ENCODE measurements around the gene MOB3A. TPM values are rescaled to one million over a fixed set of nuclear protein-coding genes. Genes with fewer than 3 reads are reported as not detected.

Gene MOB3A
- total and polyA plus RNA-seq, 2 of the 13 experiments (the other 11 are each of a cell fraction or from before 2014, with no cell fraction given) = 3.5 to 17.8 TPM

DNA sequence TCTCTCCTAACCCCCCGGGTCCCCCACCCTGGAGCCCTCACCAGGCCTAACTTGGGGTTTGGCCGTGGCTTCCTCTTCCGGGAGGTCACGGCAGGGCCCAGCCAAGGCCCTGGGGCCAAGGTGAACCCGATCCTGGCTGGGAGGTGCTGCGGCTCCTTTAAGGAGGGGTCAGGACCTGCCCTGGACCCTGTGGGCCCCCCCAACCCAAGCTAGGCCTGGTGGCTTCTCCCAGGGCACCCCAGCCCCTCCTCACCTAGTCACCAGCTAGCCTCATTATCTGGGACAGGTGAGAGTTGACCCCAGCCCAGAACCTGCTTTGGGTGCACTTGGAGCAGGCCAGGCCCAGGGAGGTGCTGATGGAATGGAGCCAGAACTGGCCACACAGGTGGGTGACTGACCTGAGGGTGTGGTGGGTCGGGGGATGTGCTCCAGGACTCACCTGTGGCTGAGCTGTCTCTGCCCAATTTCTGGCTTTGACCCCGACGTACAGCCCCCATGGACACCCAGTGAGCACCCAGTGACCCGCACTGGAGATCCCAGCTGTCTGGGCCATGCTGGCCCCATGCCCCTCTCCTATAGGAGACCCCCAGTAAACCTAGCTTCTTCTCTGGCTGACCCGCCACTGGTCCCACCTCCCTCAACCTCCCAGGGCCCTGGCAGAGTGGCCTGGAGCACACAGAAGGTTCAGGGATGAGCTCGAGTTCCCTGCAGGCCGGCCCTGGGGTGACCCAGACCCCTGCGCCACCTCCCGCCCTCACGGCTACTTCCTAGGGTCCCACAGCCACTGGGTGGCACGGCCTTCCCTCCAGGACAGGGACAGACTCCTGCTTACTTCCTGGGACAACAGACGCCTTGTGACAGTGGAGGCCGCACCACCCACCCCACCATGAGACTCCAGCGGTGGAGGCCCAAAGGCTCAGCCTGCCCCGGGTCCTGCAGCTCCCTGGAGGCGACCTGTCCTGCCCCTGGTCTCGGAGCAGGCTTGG is 38.3 kb downstream of the MOB3A start (continued):
- TF ChIP-seq PHF21A (CRISPR knock-in tag; IDR thresholded peaks at IDR 0.05) (no peak), RBFOX2 (IDR thresholded peaks at IDR 0.05; ENCODE audit: low read depth, low read length) (0 out of 2 replicates have a peak, but pooled peaks have one; percentile 22), ZNF235 (CRISPR knock-in tag; IDR thresholded peaks at IDR 0.05; ENCODE audit: borderline replicate concordance) (no peak), FOXK2 (IDR thresholded peaks at IDR 0.05) (no peak), ZNF614 (CRISPR knock-in tag; IDR thresholded peaks at IDR 0.05; ENCODE audit: borderline replicate concordance) (no peak), HNRNPL (IDR thresholded peaks at IDR 0.05; ENCODE audit: low read depth, low read length) (peak; percentile 55; the same call in 1 of the 2 replicates), ZNF138 (CRISPR knock-in tag; IDR thresholded peaks at IDR 0.05; ENCODE audit: low read depth) (no peak), ZC3H4 (CRISPR knock-in tag; IDR thresholded peaks at IDR 0.05; ENCODE audit: borderline replicate concordance) (no peak)
- TF ChIP-seq, protein P1, sequence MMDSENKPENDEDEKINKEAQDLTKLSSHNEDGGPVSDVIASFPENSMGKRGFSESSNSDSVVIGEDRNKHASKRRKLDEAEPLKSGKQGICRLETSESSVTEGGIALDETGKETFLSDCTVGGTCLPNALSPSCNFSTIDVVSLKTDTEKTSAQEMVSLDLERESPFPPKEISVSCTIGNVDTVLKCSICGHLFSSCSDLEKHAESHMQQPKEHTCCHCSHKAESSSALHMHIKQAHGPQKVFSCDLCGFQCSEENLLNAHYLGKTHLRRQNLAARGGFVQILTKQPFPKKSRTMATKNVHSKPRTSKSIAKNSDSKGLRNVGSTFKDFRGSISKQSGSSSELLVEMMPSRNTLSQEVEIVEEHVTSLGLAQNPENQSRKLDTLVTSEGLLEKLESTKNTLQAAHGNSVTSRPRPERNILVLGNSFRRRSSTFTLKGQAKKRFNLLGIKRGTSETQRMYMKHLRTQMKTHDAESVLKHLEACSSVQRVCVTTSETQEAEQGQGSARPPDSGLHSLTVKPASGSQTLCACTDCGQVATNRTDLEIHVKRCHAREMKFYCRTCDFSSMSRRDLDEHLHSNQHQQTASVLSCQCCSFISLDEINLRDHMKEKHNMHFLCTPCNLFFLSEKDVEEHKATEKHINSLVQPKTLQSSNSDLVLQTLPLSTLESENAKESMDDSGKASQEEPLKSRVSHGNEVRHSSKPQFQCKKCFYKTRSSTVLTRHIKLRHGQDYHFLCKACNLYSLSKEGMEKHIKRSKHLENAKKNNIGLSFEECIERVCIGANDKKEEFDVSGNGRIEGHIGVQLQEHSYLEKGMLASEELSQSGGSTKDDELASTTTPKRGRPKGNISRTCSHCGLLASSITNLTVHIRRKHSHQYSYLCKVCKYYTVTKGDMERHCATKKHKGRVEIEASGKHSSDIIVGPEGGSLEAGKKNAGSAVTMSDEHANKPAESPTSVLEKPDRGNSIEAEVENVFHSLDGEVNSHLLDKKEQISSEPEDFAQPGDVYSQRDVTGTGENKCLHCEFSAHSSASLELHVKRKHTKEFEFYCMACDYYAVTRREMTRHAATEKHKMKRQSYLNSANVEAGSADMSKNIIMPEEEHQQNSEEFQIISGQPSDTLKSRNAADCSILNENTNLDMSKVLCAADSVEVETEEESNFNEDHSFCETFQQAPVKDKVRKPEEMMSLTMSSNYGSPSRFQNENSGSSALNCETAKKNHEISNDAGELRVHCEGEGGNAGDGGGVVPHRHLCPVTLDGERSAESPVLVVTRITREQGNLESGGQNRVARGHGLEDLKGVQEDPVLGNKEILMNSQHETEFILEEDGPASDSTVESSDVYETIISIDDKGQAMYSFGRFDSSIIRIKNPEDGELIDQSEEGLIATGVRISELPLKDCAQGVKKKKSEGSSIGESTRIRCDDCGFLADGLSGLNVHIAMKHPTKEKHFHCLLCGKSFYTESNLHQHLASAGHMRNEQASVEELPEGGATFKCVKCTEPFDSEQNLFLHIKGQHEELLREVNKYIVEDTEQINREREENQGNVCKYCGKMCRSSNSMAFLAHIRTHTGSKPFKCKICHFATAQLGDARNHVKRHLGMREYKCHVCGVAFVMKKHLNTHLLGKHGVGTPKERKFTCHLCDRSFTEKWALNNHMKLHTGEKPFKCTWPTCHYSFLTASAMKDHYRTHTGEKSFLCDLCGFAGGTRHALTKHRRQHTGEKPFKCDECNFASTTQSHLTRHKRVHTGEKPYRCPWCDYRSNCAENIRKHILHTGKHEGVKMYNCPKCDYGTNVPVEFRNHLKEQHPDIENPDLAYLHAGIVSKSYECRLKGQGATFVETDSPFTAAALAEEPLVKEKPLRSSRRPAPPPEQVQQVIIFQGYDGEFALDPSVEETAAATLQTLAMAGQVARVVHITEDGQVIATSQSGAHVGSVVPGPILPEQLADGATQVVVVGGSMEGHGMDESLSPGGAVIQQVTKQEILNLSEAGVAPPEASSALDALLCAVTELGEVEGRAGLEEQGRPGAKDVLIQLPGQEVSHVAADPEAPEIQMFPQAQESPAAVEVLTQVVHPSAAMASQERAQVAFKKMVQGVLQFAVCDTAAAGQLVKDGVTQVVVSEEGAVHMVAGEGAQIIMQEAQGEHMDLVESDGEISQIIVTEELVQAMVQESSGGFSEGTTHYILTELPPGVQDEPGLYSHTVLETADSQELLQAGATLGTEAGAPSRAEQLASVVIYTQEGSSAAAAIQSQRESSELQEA (CRISPR knock-in tag; IDR thresholded peaks at IDR 0.05; ENCODE audit: not compliant biosample characterization) = no peak
- TF ChIP-seq, protein P2, sequence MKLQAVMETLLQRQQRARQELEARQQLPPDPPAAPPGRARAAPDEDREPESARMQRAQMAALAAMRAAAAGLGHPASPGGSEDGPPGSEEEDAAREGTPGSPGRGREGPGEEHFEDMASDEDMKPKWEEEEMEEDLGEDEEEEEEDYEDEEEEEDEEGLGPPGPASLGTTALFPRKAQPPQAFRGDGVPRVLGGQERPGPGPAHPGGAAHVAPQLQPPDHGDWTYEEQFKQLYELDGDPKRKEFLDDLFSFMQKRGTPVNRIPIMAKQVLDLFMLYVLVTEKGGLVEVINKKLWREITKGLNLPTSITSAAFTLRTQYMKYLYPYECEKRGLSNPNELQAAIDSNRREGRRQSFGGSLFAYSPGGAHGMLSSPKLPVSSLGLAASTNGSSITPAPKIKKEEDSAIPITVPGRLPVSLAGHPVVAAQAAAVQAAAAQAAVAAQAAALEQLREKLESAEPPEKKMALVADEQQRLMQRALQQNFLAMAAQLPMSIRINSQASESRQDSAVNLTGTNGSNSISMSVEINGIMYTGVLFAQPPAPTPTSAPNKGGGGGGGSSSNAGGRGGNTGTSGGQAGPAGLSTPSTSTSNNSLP (IDR thresholded peaks at IDR 0.05; ENCODE audit: low read depth, low read length) = no peak

All from HepG2 (cell line).